Stimulated activated memory B cell treated with anti-CD40 and anti-IgM and Interleukin-4, amounts not matched to agents 10 μg/mL and 1 μg/mL and 100 μg/mL, for 72 hours (primary cell): Measurements from ENCODE around the gene SMC6.

Source experiments
- ATAC-seq: fragments of 150-1000 bp; cut with Tn5 transposase; 2 replicates; pipeline ENCODE4 v1.10.0; 2021
- H3K27ac Mint-ChIP-seq: one replicate; pipeline ENCODE4 v1.8.0; 2022; ENCODE audit warnings: mild to moderate bottlenecking, mixed read lengths
- H3K27me3 Mint-ChIP-seq: one replicate; pipeline ENCODE4 v1.8.0; 2022; ENCODE audit warnings: mixed read lengths
- H3K36me3 Mint-ChIP-seq: one replicate; pipeline ENCODE4 v1.8.0; 2022; ENCODE audit warnings: mixed read lengths
- H3K4me1 Mint-ChIP-seq: one replicate; pipeline ENCODE4 v1.8.0; 2022; ENCODE audit warnings: mixed read lengths
- H3K4me3 Mint-ChIP-seq: one replicate; pipeline ENCODE4 v1.8.0; 2022; ENCODE audit warnings: mild to moderate bottlenecking, moderate library complexity, mixed read lengths
- H3K9me3 Mint-ChIP-seq: one replicate; pipeline ENCODE4 v1.8.0; 2022; ENCODE audit warnings: mixed read lengths

SMC6 gene

DNA sequence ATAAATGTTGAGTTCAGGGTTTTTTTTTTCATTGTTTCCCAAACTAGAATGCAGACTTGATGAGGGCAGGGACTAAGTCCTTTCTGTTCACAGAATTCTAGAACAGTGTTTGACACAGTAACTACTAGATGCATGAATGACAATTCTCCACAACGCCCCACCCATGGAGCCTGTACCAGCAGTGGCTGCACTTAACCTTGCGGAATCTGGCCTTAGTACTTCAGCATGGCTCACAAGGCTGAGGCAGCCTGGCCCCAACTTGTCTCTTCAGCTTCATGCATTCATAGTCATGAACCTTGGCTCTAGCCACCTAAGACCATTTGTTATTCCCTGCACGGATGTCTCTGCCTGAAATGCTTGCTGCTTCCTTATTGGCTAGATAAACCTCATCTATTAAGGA, 33.1 kb upstream of the SMC6 start:
- peaks cover 9% of the 10 kb centered on the region for H3K4me1 Mint-ChIP-seq
- no peaks in the 10 kb centered on the region for H3K9me3 Mint-ChIP-seq
- peaks cover 20% of the 10 kb centered on the region for H3K36me3 Mint-ChIP-seq
- H3K27me3 Mint-ChIP-seq = no peaks in the 10 kb centered on the region
- H3K4me3 Mint-ChIP-seq = no peak overlapping the region
- H3K27ac Mint-ChIP-seq = no peak overlapping the region
- no peak for ATAC-seq

DNA sequence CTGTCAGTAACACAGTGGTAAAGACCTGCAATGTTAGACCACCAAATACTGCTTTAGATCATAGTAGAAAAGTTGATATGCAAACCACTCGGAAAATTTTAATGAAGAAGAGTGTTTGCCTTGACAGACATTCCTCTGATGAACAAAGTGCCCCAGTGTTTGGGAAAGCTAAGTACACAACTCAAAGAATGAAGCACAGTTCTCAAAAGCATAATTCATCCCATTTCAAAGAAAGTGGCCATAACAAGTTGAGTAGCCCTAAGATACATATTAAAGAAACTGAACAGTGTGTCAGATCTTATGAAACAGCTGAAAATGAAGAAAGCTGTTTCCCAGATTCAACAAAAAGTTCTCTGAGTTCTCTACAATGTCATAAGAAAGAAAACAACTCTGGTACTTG, 27.9 kb upstream of the SMC6 start:
- no peaks in the 10 kb centered on the region for H3K27me3 Mint-ChIP-seq
- H3K36me3 Mint-ChIP-seq = peaks cover 37% of the 10 kb centered on the region

DNA sequence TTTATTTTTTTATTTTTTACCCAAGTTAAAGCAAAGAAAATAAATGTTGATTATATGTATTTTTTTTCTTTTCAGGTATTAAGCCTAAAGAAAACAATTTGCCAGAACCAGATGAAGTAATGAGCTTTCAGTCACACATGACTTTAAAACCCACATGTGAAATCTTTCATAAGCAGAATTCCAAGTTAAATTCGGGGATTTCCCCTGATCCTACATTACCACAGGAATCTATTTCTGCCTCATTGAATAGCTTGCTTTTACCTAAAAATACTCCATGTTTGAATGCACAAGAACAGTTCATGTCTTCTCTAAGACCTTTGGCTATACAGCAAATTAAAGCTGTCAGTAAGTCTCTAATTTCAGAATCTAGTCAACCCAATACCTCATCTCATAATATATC, 26.9 kb upstream of the SMC6 start:
- no peaks in the 10 kb centered on the region for H3K4me1 Mint-ChIP-seq
- H3K36me3 Mint-ChIP-seq = peaks cover 43% of the 10 kb centered on the region
- H3K4me3 Mint-ChIP-seq = no peak overlapping the region
- H3K27ac Mint-ChIP-seq = no peak overlapping the region
- H3K27me3 Mint-ChIP-seq = no peaks in the 10 kb centered on the region
- ATAC-seq = no peak
- H3K9me3 Mint-ChIP-seq = no peaks in the 10 kb centered on the region

More for the DNA sequence above, 27.9 kb upstream of the SMC6 start:
- Mint-ChIP-seq H3K9me3 (no peaks in the 10 kb centered on the region), H3K4me3 (no peak overlapping the region), H3K27ac (no peak overlapping the region), H3K4me1 (no peaks in the 10 kb centered on the region)
- no peak for ATAC-seq

DNA sequence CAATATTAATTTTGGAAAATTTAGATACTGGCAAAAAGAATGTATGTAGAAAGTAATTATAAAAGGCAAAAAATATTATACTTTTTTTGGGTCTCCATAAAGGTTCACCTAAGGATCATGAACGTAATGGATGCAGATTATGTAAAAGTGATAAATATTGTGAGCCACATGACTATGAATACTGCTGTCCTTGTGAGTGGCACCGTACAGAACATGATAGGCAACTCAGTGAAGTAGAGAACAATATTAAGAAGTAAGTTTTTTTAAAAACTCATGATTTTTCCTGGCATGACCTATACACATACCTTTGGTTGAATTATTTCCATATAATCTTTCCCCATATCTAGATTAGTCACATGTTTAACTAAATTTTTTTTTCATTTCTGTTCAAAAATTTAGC, 18.9 kb upstream of the SMC6 start:
- ATAC-seq = no peak
- no peak overlapping the region for H3K27ac Mint-ChIP-seq
- no peaks in the 10 kb centered on the region for H3K27me3 Mint-ChIP-seq
- H3K4me3 Mint-ChIP-seq = no peak overlapping the region
- no peaks in the 10 kb centered on the region for H3K9me3 Mint-ChIP-seq
- no peaks in the 10 kb centered on the region for H3K4me1 Mint-ChIP-seq
- peaks cover 47% of the 10 kb centered on the region for H3K36me3 Mint-ChIP-seq

DNA sequence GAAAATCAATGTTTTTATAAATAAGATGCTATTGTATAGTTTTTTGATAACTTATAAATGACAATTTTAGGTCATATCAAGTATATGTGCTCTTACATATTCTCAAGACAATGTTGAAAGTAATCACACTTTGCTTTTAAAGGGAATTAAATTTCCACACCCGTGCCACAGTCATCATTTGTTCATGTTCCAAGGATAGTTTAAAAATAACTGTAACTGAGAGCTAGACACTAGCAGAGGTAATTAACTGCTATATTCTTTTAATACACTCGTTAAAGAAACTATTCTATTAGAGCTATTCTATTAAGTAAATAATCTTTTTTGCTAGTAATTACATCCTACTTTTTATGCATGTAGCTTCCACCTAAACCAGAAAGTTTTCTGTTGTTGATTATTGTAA, 18.3 kb upstream of the SMC6 start:
- Mint-ChIP-seq H3K27me3 (no peaks in the 10 kb centered on the region), H3K36me3 (peaks cover 49% of the 10 kb centered on the region), H3K4me3 (no peak overlapping the region), H3K27ac (no peak overlapping the region), H3K4me1 (no peaks in the 10 kb centered on the region), H3K9me3 (no peaks in the 10 kb centered on the region)
- ATAC-seq = no peak

DNA sequence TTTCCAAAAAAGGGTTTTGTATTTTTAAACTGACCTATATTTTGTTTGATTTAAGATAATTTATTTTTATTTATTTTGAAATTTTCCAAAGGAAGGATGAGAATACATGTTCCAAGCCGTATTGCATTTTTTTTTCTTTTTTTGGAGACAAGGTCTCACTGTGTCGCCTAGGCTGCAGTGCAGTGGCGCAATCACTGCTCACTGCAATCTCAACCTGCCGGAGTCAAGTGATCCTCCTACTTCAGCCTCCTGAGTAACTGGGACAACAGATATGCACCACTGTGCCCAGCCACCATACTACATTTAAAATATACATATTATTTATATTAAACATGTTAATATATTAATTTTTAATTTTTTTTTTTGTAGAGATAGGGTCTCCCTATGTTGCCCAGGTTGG, 15.3 kb upstream of the SMC6 start:
- no peaks in the 10 kb centered on the region for H3K27me3 Mint-ChIP-seq
- H3K4me3 Mint-ChIP-seq = no peak overlapping the region
- no peaks in the 10 kb centered on the region for H3K4me1 Mint-ChIP-seq
- H3K36me3 Mint-ChIP-seq = peaks cover 31% of the 10 kb centered on the region
- no peak overlapping the region for H3K27ac Mint-ChIP-seq
- no peak for ATAC-seq
- H3K9me3 Mint-ChIP-seq = no peaks in the 10 kb centered on the region

DNA sequence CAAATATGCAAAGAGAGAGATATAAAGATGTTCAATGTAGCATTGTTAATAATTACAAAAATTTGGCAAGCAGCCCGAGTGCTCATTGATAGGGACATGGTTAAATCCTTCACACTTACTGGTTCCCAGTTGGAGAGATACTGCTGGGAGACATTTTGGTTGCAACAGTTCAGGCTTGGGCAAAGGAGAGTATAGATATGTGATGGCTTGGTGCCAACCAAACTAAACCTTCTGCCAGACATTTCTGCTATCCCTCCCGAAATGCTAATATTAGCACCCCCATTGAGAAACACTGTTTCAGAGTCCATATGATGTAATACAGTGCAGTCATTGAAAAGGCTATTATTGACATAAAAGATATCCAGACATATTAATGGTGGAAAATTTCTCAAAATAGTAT, 11.8 kb upstream of the SMC6 start:
- ATAC-seq = no peak
- Mint-ChIP-seq H3K27ac (no peak overlapping the region), H3K36me3 (peaks cover 42% of the 10 kb centered on the region), H3K27me3 (no peaks in the 10 kb centered on the region), H3K9me3 (no peaks in the 10 kb centered on the region), H3K4me1 (peaks cover 2% of the 10 kb centered on the region), H3K4me3 (no peak overlapping the region)

DNA sequence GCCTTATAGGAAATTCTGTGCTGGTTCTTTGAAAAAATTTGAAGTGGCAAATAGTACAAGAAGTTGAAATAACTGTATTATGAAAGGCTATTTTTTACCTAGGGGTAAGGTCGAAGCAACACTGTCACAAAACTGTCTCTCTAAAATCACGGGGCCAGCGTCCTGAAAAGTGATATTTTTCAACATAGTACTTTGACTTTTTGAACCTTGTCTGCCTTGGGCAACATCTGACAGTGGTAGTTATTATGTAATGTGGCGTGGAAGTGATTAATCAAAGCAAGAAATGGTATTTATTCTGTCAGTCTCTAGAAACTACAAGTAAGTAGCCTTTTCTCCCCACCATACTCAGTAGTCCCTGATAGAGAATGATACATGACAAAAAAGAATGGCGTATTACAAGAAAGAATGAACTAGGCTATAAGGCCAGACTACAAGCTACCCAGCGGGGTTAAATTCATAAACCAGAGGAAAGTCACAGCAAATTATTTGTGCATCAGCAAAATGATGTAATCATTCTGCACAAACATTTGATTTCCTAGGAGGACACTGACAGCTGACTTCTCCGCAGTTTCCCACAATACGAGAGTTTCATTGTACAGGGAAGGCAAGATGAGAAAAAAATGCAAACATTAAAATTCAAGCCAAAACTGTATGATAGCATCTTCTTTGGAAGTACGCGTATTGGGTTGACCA, 10.2 kb upstream of the SMC6 start:
- Mint-ChIP-seq H3K4me3 (no peak overlapping the region), H3K9me3 (no peaks in the 10 kb centered on the region), H3K36me3 (peaks cover 42% of the 10 kb centered on the region), H3K27me3 (no peaks in the 10 kb centered on the region), H3K4me1 (peaks cover 16% of the 10 kb centered on the region), H3K27ac (no peak overlapping the region)
- no peak for ATAC-seq

DNA sequence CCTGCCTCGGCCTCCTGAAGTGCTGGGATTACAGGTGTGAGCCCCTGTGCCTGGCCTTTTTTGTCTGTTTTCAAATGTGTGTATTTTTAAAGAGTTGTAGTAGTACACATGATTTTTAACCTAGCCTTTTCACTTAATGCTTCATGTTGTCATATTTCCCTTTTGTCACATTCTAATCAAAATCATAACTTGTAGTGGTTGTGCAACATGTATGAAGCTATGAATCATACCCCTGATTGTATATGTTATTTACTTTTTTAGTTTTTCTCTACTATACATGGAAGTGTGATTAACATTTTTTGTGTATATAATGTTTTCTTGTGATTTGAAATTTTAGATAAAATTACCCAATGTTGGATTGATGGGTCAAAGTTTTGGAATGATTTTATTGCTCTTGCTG, 8.8 kb upstream of the SMC6 start:
- Mint-ChIP-seq H3K4me3 (no peak overlapping the region), H3K27ac (no peak overlapping the region), H3K36me3 (peaks cover 32% of the 10 kb centered on the region), H3K4me1 (peaks cover 24% of the 10 kb centered on the region), H3K9me3 (no peaks in the 10 kb centered on the region), H3K27me3 (no peaks in the 10 kb centered on the region)
- no peak for ATAC-seq

DNA sequence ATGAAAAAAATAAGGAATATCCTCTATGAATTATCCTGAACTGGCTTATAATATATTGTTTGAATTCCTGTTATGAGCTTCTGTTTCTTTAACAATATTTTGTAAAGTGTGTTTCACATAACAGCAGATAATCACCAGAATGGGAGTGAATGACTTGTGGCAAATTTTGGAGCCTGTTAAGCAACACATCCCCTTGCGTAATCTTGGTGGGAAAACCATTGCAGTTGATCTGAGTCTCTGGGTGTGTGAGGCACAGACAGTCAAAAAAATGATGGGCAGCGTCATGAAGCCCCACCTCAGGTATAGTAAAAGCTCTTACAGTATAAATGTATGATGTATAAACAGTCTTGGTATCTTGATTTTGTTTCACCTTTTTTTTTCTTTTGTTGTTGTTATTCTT, 6.2 kb upstream of the SMC6 start:
- H3K4me3 Mint-ChIP-seq = no peak overlapping the region
- no peak for ATAC-seq
- no peaks in the 10 kb centered on the region for H3K27me3 Mint-ChIP-seq
- H3K4me1 Mint-ChIP-seq = peaks cover 28% of the 10 kb centered on the region
- no peaks in the 10 kb centered on the region for H3K9me3 Mint-ChIP-seq
- no peak overlapping the region for H3K27ac Mint-ChIP-seq
- H3K36me3 Mint-ChIP-seq = peaks cover 27% of the 10 kb centered on the region

DNA sequence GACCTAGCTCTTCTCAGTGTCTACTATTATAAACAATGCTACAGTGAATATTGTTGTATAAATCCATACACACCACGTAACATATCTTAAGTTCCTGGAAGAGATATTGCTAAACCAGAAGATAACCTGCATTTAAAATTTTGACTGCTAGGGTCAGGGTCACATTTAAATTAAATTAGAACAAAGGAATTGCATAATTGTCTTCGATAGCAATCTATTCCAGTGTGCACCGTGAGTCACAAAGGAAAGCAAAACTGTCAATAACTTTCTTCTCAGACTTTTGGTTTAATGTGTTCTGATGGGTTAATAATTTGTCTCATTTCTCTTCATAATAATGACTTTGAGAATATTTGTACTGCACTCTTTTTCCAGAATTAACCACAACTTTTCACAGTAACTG, 4.5 kb upstream of the SMC6 start:
- H3K36me3 Mint-ChIP-seq = peaks cover 17% of the 10 kb centered on the region
- H3K4me1 Mint-ChIP-seq = peaks cover 38% of the 10 kb centered on the region
- ATAC-seq = no peak
- H3K27ac Mint-ChIP-seq = no peak overlapping the region
- no peak overlapping the region for H3K4me3 Mint-ChIP-seq
- H3K9me3 Mint-ChIP-seq = no peaks in the 10 kb centered on the region
- H3K27me3 Mint-ChIP-seq = no peaks in the 10 kb centered on the region

DNA sequence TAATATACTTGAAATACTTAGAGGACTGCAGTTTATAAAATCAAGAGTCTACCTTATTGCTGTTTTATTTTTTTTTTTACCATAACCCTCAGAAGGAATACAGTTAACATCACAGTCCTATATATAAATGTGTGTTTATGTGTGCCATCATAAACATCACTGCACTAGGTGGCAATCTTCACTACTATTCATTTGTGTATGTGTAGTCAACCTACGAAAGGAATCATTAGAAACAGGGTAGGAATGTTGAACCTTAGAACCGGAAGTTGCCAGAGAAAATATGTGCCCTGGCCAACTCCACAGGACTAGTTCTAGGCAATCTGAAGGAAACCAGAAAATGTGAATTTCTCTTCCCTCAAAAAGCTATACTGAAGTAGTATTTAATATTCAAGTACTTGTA, 3.7 kb upstream of the SMC6 start:
- Mint-ChIP-seq H3K27me3 (no peaks in the 10 kb centered on the region), H3K4me1 (peaks cover 44% of the 10 kb centered on the region), H3K27ac (no peak overlapping the region), H3K4me3 (no peak overlapping the region), H3K9me3 (no peaks in the 10 kb centered on the region), H3K36me3 (peaks cover 13% of the 10 kb centered on the region)
- no peak for ATAC-seq

DNA sequence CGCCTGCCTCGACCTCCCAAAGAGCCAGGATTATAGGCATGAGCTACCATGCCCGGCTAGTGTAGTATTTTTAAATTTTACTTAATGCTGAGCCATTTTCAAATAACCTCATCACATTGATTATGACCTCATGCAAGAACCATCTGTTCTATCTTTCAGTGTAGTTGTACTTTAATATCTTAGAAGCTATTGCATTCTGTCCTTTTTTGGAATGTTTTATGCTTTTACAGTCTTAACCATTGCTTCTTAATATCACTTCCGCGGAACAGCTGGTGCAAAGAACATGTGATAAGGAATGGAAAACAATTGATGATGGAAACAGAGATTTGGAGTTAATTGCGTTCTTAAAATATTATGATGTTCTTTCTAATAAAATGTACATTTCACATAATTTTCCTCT, 3.1 kb upstream of the SMC6 start:
- Mint-ChIP-seq H3K4me3 (no peak overlapping the region), H3K27me3 (no peaks in the 10 kb centered on the region), H3K36me3 (peaks cover 11% of the 10 kb centered on the region), H3K9me3 (no peaks in the 10 kb centered on the region), H3K27ac (no peak overlapping the region), H3K4me1 (peaks cover 51% of the 10 kb centered on the region)
- ATAC-seq = no peak

DNA sequence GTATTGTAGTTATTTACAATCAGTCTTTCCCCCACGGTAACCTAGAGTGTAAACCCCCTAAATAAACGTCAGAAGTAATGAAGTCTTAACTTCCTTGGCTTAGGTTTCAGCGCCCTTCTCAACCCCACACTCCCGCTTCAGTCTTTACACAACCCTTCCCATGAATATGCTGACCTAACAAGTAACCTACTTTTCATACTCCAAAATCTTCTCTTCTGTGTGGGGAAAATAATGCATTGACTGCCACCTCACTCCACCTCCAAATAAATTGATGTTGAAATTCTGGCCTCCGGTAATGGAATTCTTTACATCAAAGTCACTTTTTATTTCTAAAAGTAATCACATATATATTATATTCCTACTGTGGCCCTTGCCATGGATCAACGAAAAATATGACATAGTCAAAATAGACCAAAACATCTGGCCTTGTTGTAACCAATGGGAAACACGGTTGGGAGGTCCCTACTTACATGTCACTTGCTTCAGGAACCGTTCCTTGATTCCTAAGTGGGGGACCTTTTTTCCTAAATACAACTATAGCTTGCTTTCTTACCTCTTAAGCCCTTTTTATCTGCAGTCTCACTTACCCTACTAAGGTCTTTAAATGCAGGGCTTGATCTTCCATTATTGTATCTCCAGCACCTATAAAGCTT, 1.3 kb upstream of the SMC6 start:
- Mint-ChIP-seq H3K36me3 (no peaks in the 10 kb centered on the region), H3K4me1 (peaks cover 58% of the 10 kb centered on the region), H3K9me3 (no peaks in the 10 kb centered on the region)

DNA sequence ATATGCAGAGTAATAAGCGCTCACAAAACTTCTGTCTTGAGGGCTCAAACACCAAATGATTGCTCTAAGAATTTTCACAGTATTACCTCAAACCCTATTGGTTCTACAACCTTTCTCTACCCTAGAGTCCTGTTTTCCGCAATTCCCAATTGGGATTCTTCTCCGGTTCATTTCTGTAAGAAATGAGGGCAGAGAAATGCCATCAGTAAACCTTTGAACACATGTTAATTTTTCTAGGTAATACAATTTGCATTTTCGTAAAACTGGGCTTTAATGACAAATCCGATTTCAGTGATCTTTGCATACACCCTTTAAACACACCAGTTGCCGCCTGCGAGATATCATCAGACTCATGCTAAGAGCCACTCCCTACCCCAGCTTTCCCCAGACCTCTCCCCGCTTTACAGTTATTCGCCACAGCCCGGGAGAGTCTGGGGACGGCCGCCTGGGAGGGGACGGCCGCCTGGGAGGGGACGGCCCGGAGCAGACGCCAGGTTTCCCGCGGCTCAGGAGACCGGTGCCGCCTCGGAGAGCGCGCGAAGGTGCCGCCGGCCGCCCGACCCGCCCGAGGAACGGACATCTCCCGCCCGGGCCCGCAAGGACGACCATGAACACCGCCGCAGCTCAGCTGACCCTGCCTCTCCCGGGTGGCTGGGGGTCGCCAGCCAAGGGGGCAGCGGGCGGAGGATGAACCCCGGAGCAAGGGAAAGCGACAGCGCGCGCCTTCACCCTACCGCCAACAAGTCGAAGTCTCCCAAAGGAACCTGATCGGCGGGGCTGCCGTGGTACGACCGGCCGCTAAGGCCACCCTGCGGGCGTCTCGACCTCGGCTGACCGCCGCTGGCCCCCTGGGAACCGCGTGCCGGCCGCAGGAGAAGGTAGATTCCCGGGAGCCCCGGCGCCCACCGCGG, 463 bp downstream of the SMC6 start:
- Mint-ChIP-seq H3K27ac (peak overlapping the region; percentile 98), H3K4me3 (peak overlapping the region; percentile 99), H3K4me1 (peaks cover 45% of the 10 kb centered on the region), H3K27me3 (no peaks in the 10 kb centered on the region), H3K36me3 (no peaks in the 10 kb centered on the region), H3K9me3 (no peaks in the 10 kb centered on the region)
- peak; percentile 69 for ATAC-seq

More for the DNA sequence above, 1.3 kb upstream of the SMC6 start:
- ATAC-seq = no peak
- H3K4me3 Mint-ChIP-seq = peak overlapping the region; percentile 99
- peak overlapping the region; percentile 98 for H3K27ac Mint-ChIP-seq
- H3K27me3 Mint-ChIP-seq = no peaks in the 10 kb centered on the region
